Activated T-helper 1 cell treated with anti-CD3 and anti-CD28 coated beads, Interleukin-12 subunit alpha, Interleukin-12 subunit beta, Interleukin-2, Interleukin-4 antibody, amounts not matched to agents 30 ng/mL and 10 ng/mL and 1 ng/mL, durations not matched to agents 14 hours and 24 hours and 36 hours (primary cell): ENCODE measurements around the gene GPHN. TPM values are rescaled to one million over a fixed set of nuclear protein-coding genes. Genes with fewer than 3 reads are reported as not detected.

ENCODE experiments used
- DNase-seq: peaks from one replicate; pipeline ENCODE4 v3.0.0; 2021; ENCODE audit warnings: low spot score
- H3K27ac Mint-ChIP-seq: one replicate; pipeline ENCODE4 v1.8.0; 2021; ENCODE audit warnings: mild to moderate bottlenecking, mixed read lengths
- H3K27me3 Mint-ChIP-seq: one replicate; pipeline ENCODE4 v1.8.0; 2022; ENCODE audit warnings: mild to moderate bottlenecking, moderate library complexity, mixed read lengths; ENCODE audit not compliant: insufficient read depth
- H3K36me3 Mint-ChIP-seq: one replicate; pipeline ENCODE4 v1.8.0; 2021; ENCODE audit warnings: low read depth, mixed read lengths
- H3K4me1 Mint-ChIP-seq: one replicate; pipeline ENCODE4 v1.8.0; 2021; ENCODE audit warnings: low read depth, mixed read lengths
- H3K4me3 Mint-ChIP-seq: one replicate; pipeline ENCODE4 v1.8.0; 2021; ENCODE audit warnings: mild to moderate bottlenecking, moderate library complexity, mixed read lengths
- H3K9me3 Mint-ChIP-seq: one replicate; pipeline ENCODE4 v1.8.0; 2021; ENCODE audit warnings: mixed read lengths
- intact Hi-C: fragments of 100-400 bp; cut with micrococcal nuclease; formaldehyde crosslinking; loops from one replicate; pipeline ENCODE4 v1.15.1; 2024
- total RNA-seq: library from RNA; stranded (reverse); gene quantifications from 2 replicates; pipeline ENCODE4 v1.2.3, GENCODE V29; 2022

Gene GPHN
- total RNA-seq, 1 donor from 2014 or later = 38.5 TPM

GRCh38 chr14:67186789-67187584 lies 679.0 kb downstream of the GPHN start:
- Mint-ChIP-seq H3K4me1 (peaks cover 25% of the 10 kb centered on the region), H3K36me3 (no peaks in the 10 kb centered on the region), H3K4me3 (no peak overlapping the region), H3K27me3 (no peaks in the 10 kb centered on the region), H3K9me3 (no peaks in the 10 kb centered on the region), H3K27ac (no peak overlapping the region)
- intact Hi-C loops = no loop called here
- no peak for DNase-seq

GRCh38 chr14:67187826-67188225 lies 679.9 kb downstream of the GPHN start:
- H3K4me3 Mint-ChIP-seq = no peak overlapping the region
- no peaks in the 10 kb centered on the region for H3K27me3 Mint-ChIP-seq
- no peak overlapping the region for H3K27ac Mint-ChIP-seq
- no peaks in the 10 kb centered on the region for H3K9me3 Mint-ChIP-seq
- DNase-seq = no peak
- intact Hi-C loops = loop anchor here (2.0 kb wide), 1 partner anchor 17 kb away; no protein-coding TSS in a partner anchor
- H3K36me3 Mint-ChIP-seq = no peaks in the 10 kb centered on the region
- H3K4me1 Mint-ChIP-seq = peaks cover 25% of the 10 kb centered on the region

GRCh38 chr14:67188326-67188725 lies 680.4 kb downstream of the GPHN start:
- no peaks in the 10 kb centered on the region for H3K9me3 Mint-ChIP-seq
- no peak overlapping the region for H3K27ac Mint-ChIP-seq
- H3K27me3 Mint-ChIP-seq = no peaks in the 10 kb centered on the region
- no peak for DNase-seq
- H3K4me3 Mint-ChIP-seq = no peak overlapping the region
- no peaks in the 10 kb centered on the region for H3K36me3 Mint-ChIP-seq
- H3K4me1 Mint-ChIP-seq = peaks cover 25% of the 10 kb centered on the region
- intact Hi-C loops = loop anchor here (2.0 kb wide), 1 partner anchor 18 kb away; no protein-coding TSS in a partner anchor

- Mint-ChIP-seq H3K27me3 (peaks cover 2% of the 10 kb centered on the region), H3K36me3 (no peaks in the 10 kb centered on the region), H3K4me1 (peaks cover 19% of the 10 kb centered on the region), H3K27ac (no peak overlapping the region), H3K4me3 (no peak overlapping the region), H3K9me3 (no peaks in the 10 kb centered on the region)
- intact Hi-C loops = no loop called here
- no peak for DNase-seq
Measured at GRCh38 chr14:67191768-67192290, 683.9 kb downstream of the GPHN start.

- H3K9me3 Mint-ChIP-seq = no peaks in the 10 kb centered on the region
- H3K36me3 Mint-ChIP-seq = no peaks in the 10 kb centered on the region
- DNase-seq = no peak
- no peak overlapping the region for H3K4me3 Mint-ChIP-seq
- H3K4me1 Mint-ChIP-seq = peaks cover 24% of the 10 kb centered on the region
- peaks cover 2% of the 10 kb centered on the region for H3K27me3 Mint-ChIP-seq
- intact Hi-C loops = no loop called here
- H3K27ac Mint-ChIP-seq = no peak overlapping the region
Measured at GRCh38 chr14:67192366-67192765, 684.4 kb downstream of the GPHN start.

- H3K27ac Mint-ChIP-seq = no peak overlapping the region
- no peak overlapping the region for H3K4me3 Mint-ChIP-seq
- H3K27me3 Mint-ChIP-seq = peaks cover 4% of the 10 kb centered on the region
- DNase-seq = no peak
- no peaks in the 10 kb centered on the region for H3K36me3 Mint-ChIP-seq
- H3K9me3 Mint-ChIP-seq = no peaks in the 10 kb centered on the region
- intact Hi-C loops = no loop called here
- H3K4me1 Mint-ChIP-seq = peaks cover 13% of the 10 kb centered on the region
Measured at GRCh38 chr14:67195279-67195678, 687.3 kb downstream of the GPHN start.

GRCh38 chr14:67199016-67199415 lies 691.1 kb downstream of the GPHN start:
- intact Hi-C loops = no loop called here
- no peaks in the 10 kb centered on the region for H3K36me3 Mint-ChIP-seq
- H3K9me3 Mint-ChIP-seq = no peaks in the 10 kb centered on the region
- peaks cover 13% of the 10 kb centered on the region for H3K4me1 Mint-ChIP-seq
- peaks cover 9% of the 10 kb centered on the region for H3K27me3 Mint-ChIP-seq
- H3K4me3 Mint-ChIP-seq = no peak overlapping the region
- no peak overlapping the region for H3K27ac Mint-ChIP-seq
- no peak for DNase-seq

GRCh38 chr14:67207810-67208209 lies 699.9 kb downstream of the GPHN start:
- Mint-ChIP-seq H3K4me1 (no peaks in the 10 kb centered on the region), H3K27me3 (no peaks in the 10 kb centered on the region), H3K9me3 (no peaks in the 10 kb centered on the region), H3K27ac (no peak overlapping the region), H3K4me3 (no peak overlapping the region), H3K36me3 (no peaks in the 10 kb centered on the region)
- intact Hi-C loops = no loop called here
- DNase-seq = no peak

- Mint-ChIP-seq H3K36me3 (no peaks in the 10 kb centered on the region), H3K27ac (no peak overlapping the region), H3K4me1 (no peaks in the 10 kb centered on the region), H3K27me3 (peaks cover 7% of the 10 kb centered on the region), H3K9me3 (no peaks in the 10 kb centered on the region), H3K4me3 (no peak overlapping the region)
- DNase-seq = no peak
- intact Hi-C loops = no loop called here
Measured at GRCh38 chr14:67218126-67218525, 710.2 kb downstream of the GPHN start.

- Mint-ChIP-seq H3K4me3 (no peak overlapping the region), H3K36me3 (no peaks in the 10 kb centered on the region), H3K9me3 (no peaks in the 10 kb centered on the region), H3K27me3 (peaks cover 4% of the 10 kb centered on the region), H3K4me1 (no peaks in the 10 kb centered on the region), H3K27ac (no peak overlapping the region)
- intact Hi-C loops = no loop called here
- DNase-seq = no peak
Measured at GRCh38 chr14:67221248-67221981, 713.5 kb downstream of the GPHN start.

- no peak overlapping the region for H3K4me3 Mint-ChIP-seq
- H3K27me3 Mint-ChIP-seq = peaks cover 4% of the 10 kb centered on the region
- no peak overlapping the region for H3K27ac Mint-ChIP-seq
- H3K9me3 Mint-ChIP-seq = no peaks in the 10 kb centered on the region
- intact Hi-C loops = no loop called here
- no peaks in the 10 kb centered on the region for H3K36me3 Mint-ChIP-seq
- H3K4me1 Mint-ChIP-seq = no peaks in the 10 kb centered on the region
- DNase-seq = no peak
Measured at GRCh38 chr14:67221982-67222328, 714.0 kb downstream of the GPHN start.

- Mint-ChIP-seq H3K4me3 (no peak overlapping the region), H3K36me3 (no peaks in the 10 kb centered on the region), H3K27ac (no peak overlapping the region), H3K9me3 (no peaks in the 10 kb centered on the region), H3K27me3 (no peaks in the 10 kb centered on the region), H3K4me1 (no peaks in the 10 kb centered on the region)
- intact Hi-C loops = no loop called here
- DNase-seq = no peak
Measured at GRCh38 chr14:67225523-67225922, 717.6 kb downstream of the GPHN start.

GRCh38 chr14:67228325-67228984 lies 720.5 kb downstream of the GPHN start:
- no peaks in the 10 kb centered on the region for H3K27me3 Mint-ChIP-seq
- no peak for DNase-seq
- H3K9me3 Mint-ChIP-seq = no peaks in the 10 kb centered on the region
- intact Hi-C loops = no loop called here
- no peak overlapping the region for H3K27ac Mint-ChIP-seq
- H3K4me3 Mint-ChIP-seq = no peak overlapping the region
- no peaks in the 10 kb centered on the region for H3K4me1 Mint-ChIP-seq
- H3K36me3 Mint-ChIP-seq = no peaks in the 10 kb centered on the region
